ENCODE results near the gene AUTS2.

Gene AUTS2

GRCh38 chr7:70498232-70498992 is 900.1 kb downstream of the AUTS2 start:
- no peak for DNase-seq

GRCh38 chr7:70500261-70500660 is 902.0 kb downstream of the AUTS2 start:
- no peak for DNase-seq

- no peak for DNase-seq
Observed at GRCh38 chr7:70502117-70502863, 904.0 kb downstream of the AUTS2 start.

- DNase-seq = no peak
Observed at GRCh38 chr7:70504254-70504653, 906.0 kb downstream of the AUTS2 start.

- no peak for DNase-seq
Observed at GRCh38 chr7:70505468-70505867, 907.2 kb downstream of the AUTS2 start.

- DNase-seq = no peak
Observed at GRCh38 chr7:70505886-70506285, 907.6 kb downstream of the AUTS2 start.

GRCh38 chr7:70506434-70506833 is 908.2 kb downstream of the AUTS2 start:
- no peak for DNase-seq

- no peak for DNase-seq
Observed at GRCh38 chr7:70512144-70512543, 913.9 kb downstream of the AUTS2 start.

GRCh38 chr7:70512761-70513160 is 914.5 kb downstream of the AUTS2 start:
- no peak for DNase-seq

GRCh38 chr7:70520611-70521010 is 922.3 kb downstream of the AUTS2 start:
- DNase-seq = no peak

- DNase-seq = no peak
Observed at GRCh38 chr7:70523249-70523988, 925.1 kb downstream of the AUTS2 start.

GRCh38 chr7:70523989-70524351 is 925.7 kb downstream of the AUTS2 start:
- no peak for DNase-seq

GRCh38 chr7:70525991-70526390 is 927.7 kb downstream of the AUTS2 start:
- no peak for DNase-seq

- DNase-seq = no peak
Observed at GRCh38 chr7:70527520-70528115, 929.3 kb downstream of the AUTS2 start.

- no peak for DNase-seq
Observed at GRCh38 chr7:70529436-70529835, 931.2 kb downstream of the AUTS2 start.

- no peak for DNase-seq
Observed at GRCh38 chr7:70529914-70530585, 931.8 kb downstream of the AUTS2 start.

GRCh38 chr7:70533614-70534013 is 935.3 kb downstream of the AUTS2 start:
- DNase-seq = no peak

- no peak for DNase-seq
Observed at GRCh38 chr7:70539205-70539604, 940.9 kb downstream of the AUTS2 start.

- no peak for DNase-seq
Observed at GRCh38 chr7:70539617-70540016, 941.3 kb downstream of the AUTS2 start.

GRCh38 chr7:70540641-70541040 is 942.4 kb downstream of the AUTS2 start:
- DNase-seq = no peak

GRCh38 chr7:70542750-70543376 is 944.6 kb downstream of the AUTS2 start:
- DNase-seq = no peak

- no peak for DNase-seq
Observed at GRCh38 chr7:70544016-70544415, 945.7 kb downstream of the AUTS2 start.

Data from CD4-positive, alpha-beta T cell treated with Interleukin-10 for 1 hour (primary cell).